Smooth muscle cell (in vitro differentiated cells): ENCODE data around the gene PALLD. TPM values are rescaled to one million over a fixed set of nuclear protein-coding genes. Genes with fewer than 3 reads are reported as not detected.

Experiments used
- DNase-seq: peaks from one replicate; lab custom pipeline; 2025; ENCODE audit not compliant: unreplicated experiment; lab: John Stamatoyannopoulos, UW
- H2AFZ ChIP-seq: fragments of 200-600 bp; sonication (generic); 2 replicates; pipeline ENCODE4 v1.6.0; 2016; ENCODE audit warnings: antibody characterized with exemption, low read depth, mild to moderate bottlenecking
- H3F3A ChIP-seq: fragments of 200-600 bp; sonication (generic); 2 replicates; pipeline ENCODE4 v1.6.0; 2017; ENCODE audit warnings: antibody characterized with exemption, low read depth
- H3K27ac ChIP-seq: fragments of 200-600 bp; sonication (generic); 2 replicates; pipeline ENCODE4 v1.5.1; 2016; ENCODE audit warnings: low read depth, mild to moderate bottlenecking
- H3K27me3 ChIP-seq: fragments of 200-600 bp; sonication (generic); 2 replicates; pipeline ENCODE4 v1.6.1; 2016; ENCODE audit warnings: low read depth, mild to moderate bottlenecking
- H3K36me3 ChIP-seq: fragments of 200-600 bp; sonication (generic); 2 replicates; pipeline ENCODE4 v1.5.1; 2016; ENCODE audit warnings: low read depth
- H3K4me1 ChIP-seq: fragments of 200-600 bp; sonication (generic); 2 replicates; pipeline ENCODE4 v1.5.1; 2016; ENCODE audit warnings: low read depth
- H3K4me2 ChIP-seq: fragments of 200-600 bp; sonication (generic); 2 replicates; pipeline ENCODE4 v1.6.0; 2016; ENCODE audit warnings: mild to moderate bottlenecking
- H3K4me3 ChIP-seq: fragments of 200-600 bp; sonication (generic); 2 replicates; pipeline ENCODE4 v1.5.1; 2016; ENCODE audit warnings: mild to moderate bottlenecking
- H3K79me2 ChIP-seq: fragments of 200-600 bp; sonication (generic); 2 replicates; pipeline ENCODE4 v1.6.0; 2016; ENCODE audit warnings: low read depth, mild to moderate bottlenecking
- H3K9ac ChIP-seq: fragments of 200-600 bp; sonication (generic); 2 replicates; pipeline ENCODE4 v1.6.0; 2016; ENCODE audit warnings: low read depth
- H3K9me3 ChIP-seq: fragments of 200-600 bp; sonication (generic); replicated peaks from 2 replicates; pipeline ENCODE4 v1.5.1; 2016; ENCODE audit warnings: low read depth
- H4K20me1 ChIP-seq: fragments of 200-600 bp; sonication (generic); 2 replicates; pipeline ENCODE4 v1.6.0; 2016; ENCODE audit warnings: low read depth
- CTCF ChIP-seq: fragments of 200-600 bp; sonication (generic); IDR thresholded peaks from 2 replicates; pipeline ENCODE4 v1.5.1; 2017; ENCODE audit warnings: borderline replicate concordance, mild to moderate bottlenecking, antibody characterized with exemption; ENCODE audit not compliant: insufficient read depth, poor library complexity, severe bottlenecking
- WGBS: methylation state at CpG from one replicate; pipeline ENCODE4 v1.1.7; 2016; ENCODE audit warnings: low lambda C conversion rate; 5-methylcytosine and 5-hydroxymethylcytosine counted together
- polyA plus RNA-seq: library from polyadenylated mRNA; unstranded; fragments of >200 nt; fragmentation: Nextera tagmentation; extraction: Ambion mirVana; gene quantifications from 2 replicates; pipeline ENCODE4 v1.2.1, GENCODE V29; 2016
- total RNA-seq: library from RNA; depleted of rRNA; stranded (reverse); fragments of >200 nt; gene quantifications from 2 replicates; pipeline ENCODE4 v1.2.3, GENCODE V29; 2014

Gene PALLD
- total and polyA plus RNA-seq, 2 experiments from 2014 or later: 354 to 415 TPM

- Histone ChIP-seq H3K27me3 (no peaks in the 10 kb centered on the region), H3K4me3 (no peak overlapping the region), H3K9me3 (no peaks in the 10 kb centered on the region), H2AFZ (no peak overlapping the region), H3K9ac (no peak overlapping the region), H3F3A (peaks cover 69% of the 10 kb centered on the region), H3K4me1 (no peaks in the 10 kb centered on the region), H3K27ac (peak overlapping the region; percentile 96), H3K79me2 (peaks cover 69% of the 10 kb centered on the region), H4K20me1 (peaks cover 74% of the 10 kb centered on the region), H3K4me2 (no peak overlapping the region), H3K36me3 (peaks cover 57% of the 10 kb centered on the region)
- no peak for TF ChIP-seq CTCF
- WGBS: 98% methylated on average over 2 of the region's 2 CpGs
- no peak for DNase-seq
These were observed 396.4 kb downstream of the PALLD start for GRCh38 chr4:168893205-168893604.

- H3K36me3 ChIP-seq: peaks cover 63% of the 10 kb centered on the region
- TF ChIP-seq CTCF: no peak
These were observed 397.0 kb downstream of the PALLD start for GRCh38 chr4:168893807-168894206.

GRCh38 chr4:168900080-168900479, 403.2 kb downstream of the PALLD start:
- Histone ChIP-seq H3K9me3 (no peaks in the 10 kb centered on the region), H3K4me1 (no peaks in the 10 kb centered on the region), H3K79me2 (peaks cover 59% of the 10 kb centered on the region), H3K9ac (no peak overlapping the region), H3K36me3 (peaks cover 67% of the 10 kb centered on the region), H3K4me3 (no peak overlapping the region), H4K20me1 (peaks cover 49% of the 10 kb centered on the region), H3K4me2 (no peak overlapping the region), H3K27ac (peak overlapping the region; percentile 70), H3F3A (peaks cover 70% of the 10 kb centered on the region), H3K27me3 (no peaks in the 10 kb centered on the region), H2AFZ (no peak overlapping the region)
- DNase-seq: no peak
- 87% methylated on average over 2 of the region's 2 CpGs for WGBS
- no peak for TF ChIP-seq CTCF

More at GRCh38 chr4:168893807-168894206, 397.0 kb downstream of the PALLD start:
- no peak for DNase-seq
- Histone ChIP-seq H4K20me1 (peaks cover 69% of the 10 kb centered on the region), H3K9ac (no peak overlapping the region), H3K4me1 (no peaks in the 10 kb centered on the region), H2AFZ (no peak overlapping the region), H3K27me3 (no peaks in the 10 kb centered on the region), H3K9me3 (no peaks in the 10 kb centered on the region), H3K4me2 (no peak overlapping the region), H3K79me2 (peaks cover 68% of the 10 kb centered on the region), H3K4me3 (no peak overlapping the region), H3F3A (peaks cover 71% of the 10 kb centered on the region), H3K27ac (peak overlapping the region; percentile 96)
- 95% methylated on average over 3 of the region's 3 CpGs for WGBS

- H3K4me3 ChIP-seq: no peak overlapping the region
- H3K27ac ChIP-seq: peak overlapping the region; percentile 93
- H3K9me3 ChIP-seq: no peaks in the 10 kb centered on the region
- H3K27me3 ChIP-seq: no peaks in the 10 kb centered on the region
- H2AFZ ChIP-seq: no peak overlapping the region
- peaks cover 62% of the 10 kb centered on the region for H3K36me3 ChIP-seq
- H4K20me1 ChIP-seq: peaks cover 70% of the 10 kb centered on the region
- TF ChIP-seq CTCF: no peak
- no peak overlapping the region for H3K9ac ChIP-seq
- H3K4me2 ChIP-seq: peak overlapping the region; percentile 11
- peaks cover 74% of the 10 kb centered on the region for H3K79me2 ChIP-seq
- no peak for DNase-seq
- H3F3A ChIP-seq: peaks cover 72% of the 10 kb centered on the region
- peaks cover 10% of the 10 kb centered on the region for H3K4me1 ChIP-seq
- 57% methylated on average over 2 of the region's 2 CpGs for WGBS
These were observed 410.4 kb downstream of the PALLD start for GRCh38 chr4:168907119-168907698.
